B cell (primary cell): ENCODE measurements around the gene IL10.

Experiments used
- CTCF ChIP-seq: fragments of 200-600 bp; IDR thresholded peaks from one replicate; pipeline ENCODE4 v1.8.0; 2022; ENCODE audit warnings: antibody characterized with exemption, mild to moderate bottlenecking
- EZH2 ChIP-seq: IDR thresholded peaks from 2 replicates; pipeline ENCODE4 v1.6.1; 2012; ENCODE audit warnings: borderline replicate concordance, low read depth, mild to moderate bottlenecking, moderate library complexity, low read length; ENCODE audit not compliant: insufficient read depth, poor library complexity, severe bottlenecking

GRCh38 chr1:206798384-206798996, 26.2 kb upstream of the IL10 start:
- TF ChIP-seq CTCF (no peak), EZH2 (no peak)
